ENCODE results near the gene KIF16B. TPM values are rescaled to one million over a fixed set of nuclear protein-coding genes. Genes with fewer than 3 reads are reported as not detected.
A peak's percentile ranks its signal among the peaks of the same experiment; 100 is the strongest.

Gene KIF16B
- polyA plus RNA-seq, 12 donors: 7.9 to 33.0 (median 22.5) TPM; not detected in 1

- DNase-seq: no peak
Measured at GRCh38 chr20:16399801-16400200, 173.4 kb downstream of the KIF16B start.

- peak; percentile 75 for DNase-seq
Measured at GRCh38 chr20:16397086-16397485, 176.2 kb downstream of the KIF16B start.

GRCh38 chr20:16395366-16395765, 177.9 kb downstream of the KIF16B start:
- no peak for DNase-seq

- DNase-seq: no peak
Measured at GRCh38 chr20:16394784-16395183, 178.5 kb downstream of the KIF16B start.

- DNase-seq: no peak
Measured at GRCh38 chr20:16393836-16394235, 179.4 kb downstream of the KIF16B start.

- DNase-seq: no peak
Measured at GRCh38 chr20:16393297-16393696, 180.0 kb downstream of the KIF16B start.

GRCh38 chr20:16392346-16392745, 180.9 kb downstream of the KIF16B start:
- no peak for DNase-seq

GRCh38 chr20:16390991-16391390, 182.3 kb downstream of the KIF16B start:
- DNase-seq: no peak

- no peak for DNase-seq
Measured at GRCh38 chr20:16388731-16389130, 184.5 kb downstream of the KIF16B start.

GRCh38 chr20:16387666-16388065, 185.6 kb downstream of the KIF16B start:
- DNase-seq: no peak

- no peak for DNase-seq
Measured at GRCh38 chr20:16385891-16386290, 187.4 kb downstream of the KIF16B start.

GRCh38 chr20:16385462-16385861, 187.8 kb downstream of the KIF16B start:
- DNase-seq: no peak

- no peak for DNase-seq
Measured at GRCh38 chr20:16381444-16381843, 191.8 kb downstream of the KIF16B start.

- DNase-seq: no peak
Measured at GRCh38 chr20:16378712-16379370, 194.4 kb downstream of the KIF16B start.

GRCh38 chr20:16378122-16378521, 195.1 kb downstream of the KIF16B start:
- DNase-seq: no peak

- no peak for DNase-seq
Measured at GRCh38 chr20:16369441-16369840, 203.8 kb downstream of the KIF16B start.

GRCh38 chr20:16368645-16369292, 204.5 kb downstream of the KIF16B start:
- DNase-seq: no peak

GRCh38 chr20:16367948-16368560, 205.2 kb downstream of the KIF16B start:
- no peak for DNase-seq

- DNase-seq: no peak
Measured at GRCh38 chr20:16366529-16366928, 206.7 kb downstream of the KIF16B start.

GRCh38 chr20:16364320-16364687, 208.9 kb downstream of the KIF16B start:
- DNase-seq: no peak

GRCh38 chr20:16363506-16364319, 209.5 kb downstream of the KIF16B start:
- peak; percentile 18 for DNase-seq

GRCh38 chr20:16362642-16363041, 210.6 kb downstream of the KIF16B start:
- no peak for DNase-seq

Data from muscle of arm (tissue), 12 donors.